Natural killer cell treated with Interleukin-12 subunit alpha and Interleukin-12 subunit beta and Interleukin-15 and Interleukin-18, amount 100 ng/mL, for 72 hours (primary cell): ENCODE data around the gene KDM6B. TPM values are rescaled to one million over a fixed set of nuclear protein-coding genes. Genes with fewer than 3 reads are reported as not detected.
A peak's percentile ranks its signal among the peaks of the same experiment; 100 is the strongest.

ENCODE experiments used
- ATAC-seq, 2 donors: fragments of 150-1000 bp; cut with Tn5 transposase in 1 of 2; sonication (Bioruptor Pico), chemical (Tn5 transposase) in 1 of 2; 2 replicates each; pipeline ENCODE4 v1.10.0; 2021
- DNase-seq: peaks from one replicate; pipeline ENCODE4 v3.0.0; 2022; ENCODE audit warnings: low spot score
- H3K27ac Mint-ChIP-seq, 2 donors: 1 replicate in 1 of 2; 2 replicates in 1 of 2; pipeline ENCODE4 v1.8.0; 2022; ENCODE audit warnings: mixed read lengths in 2 of 2, mild to moderate bottlenecking in 1 of 2, moderate library complexity in 1 of 2
- H3K27me3 Mint-ChIP-seq, 2 donors: 1 replicate in 1 of 2; 2 replicates in 1 of 2; pipeline ENCODE4 v1.8.0; 2022; ENCODE audit warnings: mixed read lengths in 2 of 2
- H3K36me3 Mint-ChIP-seq: one replicate; pipeline ENCODE4 v1.8.0; 2022; ENCODE audit warnings: mixed read lengths
- H3K4me1 Mint-ChIP-seq, 2 donors: 1 replicate in 1 of 2; 2 replicates in 1 of 2; pipeline ENCODE4 v1.8.0; 2022; ENCODE audit warnings: low read depth in 2 of 2, mixed read lengths in 2 of 2, mild to moderate bottlenecking in 1 of 2
- H3K4me3 Mint-ChIP-seq: one replicate; pipeline ENCODE4 v1.8.0; 2022; ENCODE audit warnings: mixed read lengths
- H3K9me3 Mint-ChIP-seq: 2 replicates; pipeline ENCODE4 v1.8.0; 2022; ENCODE audit warnings: mixed read lengths
- total RNA-seq, 2 donors: library from RNA; stranded (reverse); gene quantifications; one replicate each; pipeline ENCODE4 v1.2.3, GENCODE V29; 2022

The KDM6B gene
- total RNA-seq, 2 donors from 2014 or later = 52.0 to 67.6 TPM

DNA sequence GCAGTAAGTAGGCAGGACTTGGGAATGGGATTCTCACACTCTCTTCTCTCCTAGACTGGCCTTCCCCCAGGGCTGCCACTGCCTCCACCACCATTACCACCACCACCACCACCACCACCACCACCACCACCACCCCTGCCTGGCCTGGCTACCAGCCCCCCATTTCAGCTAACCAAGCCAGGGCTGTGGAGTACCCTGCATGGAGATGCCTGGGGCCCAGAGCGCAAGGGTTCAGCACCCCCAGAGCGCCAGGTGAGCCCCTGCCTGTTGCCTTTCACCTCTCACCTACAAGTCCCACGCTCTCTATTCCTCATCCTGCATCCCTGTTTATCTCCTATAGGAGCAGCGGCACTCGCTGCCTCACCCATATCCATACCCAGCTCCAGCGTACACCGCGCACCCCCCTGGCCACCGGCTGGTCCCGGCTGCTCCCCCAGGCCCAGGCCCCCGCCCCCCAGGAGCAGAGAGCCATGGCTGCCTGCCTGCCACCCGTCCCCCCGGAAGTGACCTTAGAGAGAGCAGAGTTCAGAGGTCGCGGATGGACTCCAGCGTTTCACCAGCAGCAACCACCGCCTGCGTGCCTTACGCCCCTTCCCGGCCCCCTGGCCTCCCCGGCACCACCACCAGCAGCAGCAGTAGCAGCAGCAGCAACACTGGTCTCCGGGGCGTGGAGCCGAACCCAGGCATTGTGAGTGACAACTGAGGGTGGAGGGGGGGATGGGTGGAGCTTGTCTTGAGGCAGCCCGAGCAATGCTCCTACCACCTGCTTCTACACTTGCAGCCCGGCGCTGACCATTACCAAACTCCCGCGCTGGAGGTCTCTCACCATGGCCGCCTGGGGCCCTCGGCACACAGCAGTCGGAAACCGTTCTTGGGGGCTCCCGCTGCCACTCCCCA is 13.0 kb downstream of the KDM6B start:
- H3K4me3 Mint-ChIP-seq = no peak overlapping the region

DNA sequence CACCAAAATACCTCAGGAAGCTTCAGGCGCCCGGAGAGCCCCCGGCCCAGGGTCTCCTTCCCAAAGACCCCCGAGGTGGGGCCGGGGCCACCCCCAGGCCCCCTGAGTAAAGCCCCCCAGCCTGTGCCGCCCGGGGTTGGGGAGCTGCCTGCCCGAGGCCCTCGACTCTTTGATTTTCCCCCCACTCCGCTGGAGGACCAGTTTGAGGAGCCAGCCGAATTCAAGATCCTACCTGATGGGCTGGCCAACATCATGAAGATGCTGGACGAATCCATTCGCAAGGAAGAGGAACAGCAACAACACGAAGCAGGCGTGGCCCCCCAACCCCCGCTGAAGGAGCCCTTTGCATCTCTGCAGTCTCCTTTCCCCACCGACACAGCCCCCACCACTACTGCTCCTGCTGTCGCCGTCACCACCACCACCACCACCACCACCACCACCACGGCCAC is 14.1 kb downstream of the KDM6B start:
- Mint-ChIP-seq H3K4me1 (peaks cover 23 to 29% of the 10 kb centered on the region in 2 donors), H3K27me3 (no peaks in the 10 kb centered on the region), H3K36me3 (no peaks in the 10 kb centered on the region)

More for the DNA sequence above, 13.0 kb downstream of the KDM6B start:
- ATAC-seq (no peak), DNase-seq (peak; percentile 42)
- H3K9me3 Mint-ChIP-seq = no peaks in the 10 kb centered on the region
- peak overlapping the region in 1 of 2 donors; percentile 61 for H3K27ac Mint-ChIP-seq
- H3K36me3 Mint-ChIP-seq = no peaks in the 10 kb centered on the region
- peaks cover 35 to 39% of the 10 kb centered on the region in 2 donors for H3K4me1 Mint-ChIP-seq
- no peaks in the 10 kb centered on the region for H3K27me3 Mint-ChIP-seq

DNA sequence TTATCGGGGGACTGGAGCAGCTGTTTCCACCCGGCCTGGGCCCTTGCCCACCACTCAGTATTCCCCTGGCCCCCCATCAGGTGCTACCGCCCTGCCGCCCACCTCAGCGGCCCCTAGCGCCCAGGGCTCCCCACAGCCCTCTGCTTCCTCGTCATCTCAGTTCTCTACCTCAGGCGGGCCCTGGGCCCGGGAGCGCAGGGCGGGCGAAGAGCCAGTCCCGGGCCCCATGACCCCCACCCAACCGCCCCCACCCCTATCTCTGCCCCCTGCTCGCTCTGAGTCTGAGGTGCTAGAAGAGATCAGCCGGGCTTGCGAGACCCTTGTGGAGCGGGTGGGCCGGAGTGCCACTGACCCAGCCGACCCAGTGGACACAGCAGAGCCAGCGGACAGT is 14.7 kb downstream of the KDM6B start:
- H3K36me3 Mint-ChIP-seq = no peaks in the 10 kb centered on the region
- H3K4me1 Mint-ChIP-seq = peaks cover 18 to 26% of the 10 kb centered on the region in 2 donors
- no peak overlapping the region for H3K4me3 Mint-ChIP-seq
- no peak for DNase-seq
- no peak for ATAC-seq
- no peak overlapping the region for H3K27ac Mint-ChIP-seq
- no peaks in the 10 kb centered on the region for H3K9me3 Mint-ChIP-seq
- H3K27me3 Mint-ChIP-seq = no peaks in the 10 kb centered on the region

More for the DNA sequence above, 14.1 kb downstream of the KDM6B start:
- Mint-ChIP-seq H3K9me3 (no peaks in the 10 kb centered on the region), H3K4me3 (no peak overlapping the region), H3K27ac (no peak overlapping the region)
- ATAC-seq = no peak
- no peak for DNase-seq

DNA sequence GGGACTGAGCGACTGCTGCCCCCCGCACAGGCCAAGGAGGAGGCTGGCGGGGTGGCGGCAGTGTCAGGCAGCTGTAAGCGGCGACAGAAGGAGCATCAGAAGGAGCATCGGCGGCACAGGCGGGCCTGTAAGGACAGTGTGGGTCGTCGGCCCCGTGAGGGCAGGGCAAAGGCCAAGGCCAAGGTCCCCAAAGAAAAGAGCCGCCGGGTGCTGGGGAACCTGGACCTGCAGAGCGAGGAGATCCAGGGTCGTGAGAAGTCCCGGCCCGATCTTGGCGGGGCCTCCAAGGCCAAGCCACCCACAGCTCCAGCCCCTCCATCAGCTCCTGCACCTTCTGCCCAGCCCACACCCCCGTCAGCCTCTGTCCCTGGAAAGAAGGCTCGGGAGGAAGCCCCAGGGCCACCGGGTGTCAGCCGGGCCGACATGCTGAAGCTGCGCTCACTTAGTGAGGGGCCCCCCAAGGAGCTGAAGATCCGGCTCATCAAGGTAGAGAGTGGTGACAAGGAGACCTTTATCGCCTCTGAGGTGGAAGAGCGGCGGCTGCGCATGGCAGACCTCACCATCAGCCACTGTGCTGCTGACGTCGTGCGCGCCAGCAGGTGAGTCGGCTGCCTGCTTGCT is 15.2 kb downstream of the KDM6B start:
- Mint-ChIP-seq H3K4me1 (peaks cover 16 to 27% of the 10 kb centered on the region in 2 donors), H3K27me3 (no peaks in the 10 kb centered on the region), H3K36me3 (no peaks in the 10 kb centered on the region), H3K4me3 (no peak overlapping the region), H3K27ac (no peak overlapping the region), H3K9me3 (no peaks in the 10 kb centered on the region)
- ATAC-seq (no peak), DNase-seq (no peak)

DNA sequence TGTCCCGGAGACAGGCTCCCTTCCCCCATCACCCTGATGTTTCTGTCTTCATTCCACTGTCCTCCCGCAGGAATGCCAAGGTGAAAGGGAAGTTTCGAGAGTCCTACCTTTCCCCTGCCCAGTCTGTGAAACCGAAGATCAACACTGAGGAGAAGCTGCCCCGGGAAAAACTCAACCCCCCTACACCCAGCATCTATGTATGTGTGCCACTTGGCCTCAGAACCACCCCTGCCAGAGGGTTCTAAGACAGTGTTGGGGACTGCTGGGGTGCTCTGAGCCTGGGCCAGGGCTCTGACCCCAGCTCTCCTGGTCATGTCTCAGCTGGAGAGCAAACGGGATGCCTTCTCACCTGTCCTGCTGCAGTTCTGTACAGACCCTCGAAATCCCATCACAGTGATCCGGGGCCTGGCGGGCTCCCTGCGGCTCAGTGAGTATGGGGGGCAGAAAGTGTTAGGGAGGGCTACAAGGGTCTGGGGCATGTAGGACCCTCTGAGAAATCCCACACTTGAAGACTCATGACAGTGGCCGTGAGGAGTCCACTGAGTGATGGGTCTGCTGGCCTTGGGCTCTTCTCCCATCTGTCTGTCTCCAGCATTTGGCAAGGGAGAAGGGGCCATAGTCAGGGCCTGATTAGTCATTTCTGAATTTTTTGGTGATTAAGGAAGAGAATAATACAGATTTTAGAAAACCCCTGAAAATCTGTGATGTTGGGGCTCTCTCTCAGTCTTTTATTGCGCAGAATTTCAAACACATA is 15.9 kb downstream of the KDM6B start:
- Mint-ChIP-seq H3K36me3 (no peaks in the 10 kb centered on the region), H3K27me3 (no peaks in the 10 kb centered on the region), H3K4me1 (peaks cover 16 to 27% of the 10 kb centered on the region in 2 donors), H3K9me3 (no peaks in the 10 kb centered on the region), H3K4me3 (no peak overlapping the region), H3K27ac (no peak overlapping the region)
- ATAC-seq (no peak), DNase-seq (no peak)

DNA sequence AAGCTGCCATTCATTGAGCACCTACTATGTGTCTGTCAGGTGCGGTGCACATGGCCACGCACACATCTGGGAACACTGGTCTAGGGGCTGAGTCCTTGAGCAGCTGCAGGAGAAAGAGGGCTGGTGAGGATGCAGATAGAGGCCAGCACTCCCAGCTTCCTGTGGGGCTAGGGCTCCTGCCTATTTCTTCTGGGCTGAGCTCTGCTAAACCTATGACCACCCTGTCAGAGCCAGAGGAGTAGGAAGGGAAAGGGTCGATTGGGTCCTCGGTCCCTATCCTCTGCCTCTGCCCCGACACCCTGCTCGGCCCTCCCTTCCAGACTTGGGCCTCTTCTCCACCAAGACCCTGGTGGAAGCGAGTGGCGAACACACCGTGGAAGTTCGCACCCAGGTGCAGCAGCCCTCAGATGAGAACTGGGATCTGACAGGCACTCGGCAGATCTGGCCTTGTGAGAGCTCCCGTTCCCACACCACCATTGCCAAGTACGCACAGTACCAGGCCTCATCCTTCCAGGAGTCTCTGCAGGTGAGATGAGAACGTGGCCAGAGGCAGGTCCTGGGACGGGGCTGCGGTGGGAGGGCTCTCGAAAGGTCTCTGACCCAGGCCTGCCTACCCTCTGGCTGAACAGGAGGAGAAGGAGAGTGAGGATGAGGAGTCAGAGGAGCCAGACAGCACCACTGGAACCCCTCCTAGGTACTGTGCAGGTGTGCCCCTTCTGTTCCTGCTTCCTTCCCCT is 16.9 kb downstream of the KDM6B start:
- Mint-ChIP-seq H3K27me3 (no peaks in the 10 kb centered on the region), H3K27ac (no peak overlapping the region), H3K36me3 (no peaks in the 10 kb centered on the region), H3K4me3 (peak overlapping the region; percentile 27), H3K4me1 (peaks cover 12 to 29% of the 10 kb centered on the region in 2 donors), H3K9me3 (no peaks in the 10 kb centered on the region)
- no peak for DNase-seq
- no peak for ATAC-seq

DNA sequence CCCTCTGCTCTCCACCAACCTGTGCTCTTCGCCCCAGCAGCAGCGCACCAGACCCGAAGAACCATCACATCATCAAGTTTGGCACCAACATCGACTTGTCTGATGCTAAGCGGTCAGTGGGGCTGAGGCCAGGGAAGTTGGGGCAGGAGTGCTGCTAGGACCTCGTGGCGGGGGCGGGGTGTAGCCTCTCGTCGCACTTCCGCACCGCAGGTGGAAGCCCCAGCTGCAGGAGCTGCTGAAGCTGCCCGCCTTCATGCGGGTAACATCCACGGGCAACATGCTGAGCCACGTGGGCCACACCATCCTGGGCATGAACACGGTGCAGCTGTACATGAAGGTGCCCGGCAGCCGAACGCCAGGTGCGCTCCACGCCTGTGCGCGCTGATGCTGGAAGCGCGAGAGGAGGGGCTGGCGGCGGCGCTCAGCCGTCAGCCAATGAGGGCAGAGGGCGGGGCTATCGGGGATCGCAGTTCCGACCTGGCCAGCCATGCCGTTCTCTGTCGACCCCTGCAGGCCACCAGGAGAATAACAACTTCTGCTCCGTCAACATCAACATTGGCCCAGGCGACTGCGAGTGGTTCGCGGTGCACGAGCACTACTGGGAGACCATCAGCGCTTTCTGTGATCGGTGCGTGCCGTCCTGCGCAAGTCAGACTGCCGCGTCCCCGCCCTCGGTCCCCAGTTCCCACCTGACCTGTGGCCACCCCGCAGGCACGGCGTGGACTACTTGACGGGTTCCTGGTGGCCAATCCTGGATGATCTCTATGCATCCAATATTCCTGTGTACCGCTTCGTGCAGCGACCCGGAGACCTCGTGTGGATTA is 17.6 kb downstream of the KDM6B start:
- ATAC-seq = peak; percentile 89 to 96
- peak; percentile 93 for DNase-seq
- H3K27me3 Mint-ChIP-seq = no peaks in the 10 kb centered on the region
- H3K4me3 Mint-ChIP-seq = peak overlapping the region; percentile 25
- H3K9me3 Mint-ChIP-seq = no peaks in the 10 kb centered on the region
- H3K27ac Mint-ChIP-seq = no peak overlapping the region
- no peaks in the 10 kb centered on the region for H3K36me3 Mint-ChIP-seq
- H3K4me1 Mint-ChIP-seq = peaks cover 9 to 29% of the 10 kb centered on the region in 2 donors

DNA sequence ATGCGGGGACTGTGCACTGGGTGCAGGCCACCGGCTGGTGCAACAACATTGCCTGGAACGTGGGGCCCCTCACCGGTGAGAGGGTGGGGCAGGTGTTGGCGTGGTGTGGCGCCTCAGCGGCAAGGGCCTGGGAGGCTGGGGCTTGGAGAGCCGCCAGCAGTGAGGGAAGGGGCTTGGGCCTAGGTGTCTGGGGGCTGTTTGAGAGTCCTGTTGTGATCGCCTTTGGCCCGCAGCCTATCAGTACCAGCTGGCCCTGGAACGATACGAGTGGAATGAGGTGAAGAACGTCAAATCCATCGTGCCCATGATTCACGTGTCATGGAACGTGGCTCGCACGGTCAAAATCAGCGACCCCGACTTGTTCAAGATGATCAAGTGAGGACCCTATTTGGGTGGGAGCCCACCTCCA is 18.2 kb downstream of the KDM6B start:
- H3K4me3 Mint-ChIP-seq = no peak overlapping the region
- ATAC-seq (no peak), DNase-seq (no peak)
- H3K27ac Mint-ChIP-seq = no peak overlapping the region
- no peaks in the 10 kb centered on the region for H3K36me3 Mint-ChIP-seq
- no peaks in the 10 kb centered on the region for H3K9me3 Mint-ChIP-seq
- no peaks in the 10 kb centered on the region for H3K27me3 Mint-ChIP-seq
- peaks cover 6 to 24% of the 10 kb centered on the region in 2 donors for H3K4me1 Mint-ChIP-seq

DNA sequence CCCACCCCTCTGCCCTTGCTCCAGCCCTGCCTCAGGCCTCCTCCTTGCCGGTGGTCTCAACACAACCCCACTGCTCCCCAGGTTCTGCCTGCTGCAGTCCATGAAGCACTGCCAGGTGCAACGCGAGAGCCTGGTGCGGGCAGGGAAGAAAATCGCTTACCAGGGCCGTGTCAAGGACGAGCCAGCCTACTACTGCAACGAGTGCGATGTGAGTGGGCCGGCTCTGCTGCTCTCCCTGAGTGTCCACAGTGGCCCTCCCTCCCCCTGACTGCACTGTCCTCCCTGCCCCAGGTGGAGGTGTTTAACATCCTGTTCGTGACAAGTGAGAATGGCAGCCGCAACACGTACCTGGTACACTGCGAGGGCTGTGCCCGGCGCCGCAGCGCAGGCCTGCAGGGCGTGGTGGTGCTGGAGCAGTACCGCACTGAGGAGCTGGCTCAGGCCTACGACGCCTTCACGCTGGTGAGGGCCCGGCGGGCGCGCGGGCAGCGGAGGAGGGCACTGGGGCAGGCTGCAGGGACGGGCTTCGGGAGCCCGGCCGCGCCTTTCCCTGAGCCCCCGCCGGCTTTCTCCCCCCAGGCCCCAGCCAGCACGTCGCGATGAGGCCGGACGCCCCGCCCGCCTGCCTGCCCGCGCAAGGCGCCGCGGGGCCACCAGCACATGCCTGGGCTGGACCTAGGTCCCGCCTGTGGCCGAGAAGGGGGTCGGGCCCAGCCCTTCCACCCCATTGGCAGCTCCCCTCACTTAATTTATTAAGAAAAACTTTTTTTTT is 19.1 kb downstream of the KDM6B start:
- no peak for ATAC-seq
- no peaks in the 10 kb centered on the region for H3K9me3 Mint-ChIP-seq
- no peak overlapping the region for H3K4me3 Mint-ChIP-seq

DNA sequence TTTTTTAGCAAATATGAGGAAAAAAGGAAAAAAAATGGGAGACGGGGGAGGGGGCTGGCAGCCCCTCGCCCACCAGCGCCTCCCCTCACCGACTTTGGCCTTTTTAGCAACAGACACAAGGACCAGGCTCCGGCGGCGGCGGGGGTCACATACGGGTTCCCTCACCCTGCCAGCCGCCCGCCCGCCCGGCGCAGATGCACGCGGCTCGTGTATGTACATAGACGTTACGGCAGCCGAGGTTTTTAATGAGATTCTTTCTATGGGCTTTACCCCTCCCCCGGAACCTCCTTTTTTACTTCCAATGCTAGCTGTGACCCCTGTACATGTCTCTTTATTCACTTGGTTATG is 19.6 kb downstream of the KDM6B start:
- no peaks in the 10 kb centered on the region for H3K36me3 Mint-ChIP-seq
- H3K4me3 Mint-ChIP-seq = peak overlapping the region; percentile 4
- H3K27ac Mint-ChIP-seq = no peak overlapping the region
- no peaks in the 10 kb centered on the region for H3K27me3 Mint-ChIP-seq
- H3K9me3 Mint-ChIP-seq = no peaks in the 10 kb centered on the region
- H3K4me1 Mint-ChIP-seq = peaks cover 6 to 26% of the 10 kb centered on the region in 2 donors
- ATAC-seq = no peak
- DNase-seq = no peak

More for the DNA sequence above, 19.1 kb downstream of the KDM6B start:
- Mint-ChIP-seq H3K4me1 (peaks cover 6 to 24% of the 10 kb centered on the region in 2 donors), H3K36me3 (no peaks in the 10 kb centered on the region), H3K27ac (no peak overlapping the region), H3K27me3 (no peaks in the 10 kb centered on the region)
- DNase-seq = peak; percentile 63

DNA sequence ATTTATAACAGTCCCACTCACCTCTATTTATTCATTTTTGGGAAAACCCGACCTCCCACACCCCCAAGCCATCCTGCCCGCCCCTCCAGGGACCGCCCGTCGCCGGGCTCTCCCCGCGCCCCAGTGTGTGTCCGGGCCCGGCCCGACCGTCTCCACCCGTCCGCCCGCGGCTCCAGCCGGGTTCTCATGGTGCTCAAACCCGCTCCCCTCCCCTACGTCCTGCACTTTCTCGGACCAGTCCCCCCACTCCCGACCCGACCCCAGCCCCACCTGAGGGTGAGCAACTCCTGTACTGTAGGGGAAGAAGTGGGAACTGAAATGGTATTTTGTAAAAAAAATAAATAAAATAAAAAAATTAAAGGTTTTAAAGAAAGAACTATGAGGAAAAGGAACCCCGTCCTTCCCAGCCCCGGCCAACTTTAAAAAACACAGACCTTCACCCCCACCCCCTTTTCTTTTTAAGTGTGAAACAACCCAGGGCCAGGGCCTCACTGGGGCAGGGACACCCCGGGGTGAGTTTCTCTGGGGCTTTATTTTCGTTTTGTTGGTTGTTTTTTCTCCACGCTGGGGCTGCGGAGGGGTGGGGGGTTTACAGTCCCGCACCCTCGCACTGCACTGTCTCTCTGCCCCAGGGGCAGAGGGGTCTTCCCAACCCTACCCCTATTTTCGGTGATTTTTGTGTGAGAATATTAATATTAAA is 20.2 kb downstream of the KDM6B start:
- Mint-ChIP-seq H3K36me3 (no peaks in the 10 kb centered on the region), H3K4me1 (peaks cover 6 to 32% of the 10 kb centered on the region in 2 donors), H3K27me3 (no peaks in the 10 kb centered on the region), H3K9me3 (no peaks in the 10 kb centered on the region), H3K4me3 (peak overlapping the region; percentile 4), H3K27ac (no peak overlapping the region)
- ATAC-seq = no peak
- DNase-seq = no peak
